Adrenal gland (tissue), 5 donors: ENCODE results near the gene NUMA1.

Experiments
- POLR2A ChIP-seq, 2 donors: fragments of 450-650 bp; IDR thresholded peaks; one replicate each; pipeline ENCODE4 v1.6.1; 2017; ENCODE audit warnings: antibody characterized with exemption in 2 of 2, mild to moderate bottlenecking in 2 of 2, moderate library complexity in 1 of 2
- TF ChIP-seq, protein P1 (sequence below), 6 experiments: fragments of 450-650 bp in 4 of 6; fragments of 200-600 bp in 2 of 6; sonication (generic) in 1 of 6; IDR thresholded peaks; 1 replicate in 5 of 6; 2 replicates in 1 of 6; pipeline versions ENCODE4 v1.5.1 to v1.8.0; 2016 to 2021; ENCODE audit warnings: antibody characterized with exemption in 6 of 6, mild to moderate bottlenecking in 2 of 6, moderate library complexity in 1 of 6
- donor health status: DM: no; HTN: no; CAD: no.

DNA sequence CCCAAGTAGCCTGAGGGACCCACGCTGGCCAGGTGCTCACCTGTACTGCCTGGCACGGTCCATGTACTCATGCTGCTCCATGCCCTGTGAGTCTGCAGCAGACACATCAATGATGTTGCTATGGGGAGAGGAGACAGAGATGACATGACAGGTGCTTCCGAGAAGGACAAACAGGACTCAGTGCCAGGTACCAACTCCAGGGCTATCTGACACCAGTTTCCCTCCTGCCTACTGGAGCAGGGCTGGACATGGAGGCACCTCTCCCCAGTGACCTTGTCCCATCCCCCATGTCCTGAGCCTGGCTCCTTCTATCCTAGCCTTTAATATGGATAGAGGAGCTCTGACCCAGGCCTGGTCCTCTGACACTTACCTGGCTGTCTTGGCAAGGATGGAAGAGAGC is 18.4 kb upstream of the NUMA1 start:
- TF ChIP-seq, protein P1, sequence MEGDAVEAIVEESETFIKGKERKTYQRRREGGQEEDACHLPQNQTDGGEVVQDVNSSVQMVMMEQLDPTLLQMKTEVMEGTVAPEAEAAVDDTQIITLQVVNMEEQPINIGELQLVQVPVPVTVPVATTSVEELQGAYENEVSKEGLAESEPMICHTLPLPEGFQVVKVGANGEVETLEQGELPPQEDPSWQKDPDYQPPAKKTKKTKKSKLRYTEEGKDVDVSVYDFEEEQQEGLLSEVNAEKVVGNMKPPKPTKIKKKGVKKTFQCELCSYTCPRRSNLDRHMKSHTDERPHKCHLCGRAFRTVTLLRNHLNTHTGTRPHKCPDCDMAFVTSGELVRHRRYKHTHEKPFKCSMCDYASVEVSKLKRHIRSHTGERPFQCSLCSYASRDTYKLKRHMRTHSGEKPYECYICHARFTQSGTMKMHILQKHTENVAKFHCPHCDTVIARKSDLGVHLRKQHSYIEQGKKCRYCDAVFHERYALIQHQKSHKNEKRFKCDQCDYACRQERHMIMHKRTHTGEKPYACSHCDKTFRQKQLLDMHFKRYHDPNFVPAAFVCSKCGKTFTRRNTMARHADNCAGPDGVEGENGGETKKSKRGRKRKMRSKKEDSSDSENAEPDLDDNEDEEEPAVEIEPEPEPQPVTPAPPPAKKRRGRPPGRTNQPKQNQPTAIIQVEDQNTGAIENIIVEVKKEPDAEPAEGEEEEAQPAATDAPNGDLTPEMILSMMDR (IDR thresholded peaks at IDR 0.05) = no peak
- no peak for TF ChIP-seq POLR2A (IDR thresholded peaks at IDR 0.05)
